Sigmoid colon (tissue), 7 donors: ENCODE results near the gene TMEM233. TPM values are rescaled to one million over a fixed set of nuclear protein-coding genes. Genes with fewer than 3 reads are reported as not detected.

Source experiments
- DNase-seq: peaks from one replicate; pipeline ENCODE4 v3.0.0-alpha.2; 2019
- H3K27ac ChIP-seq, 4 donors: fragments of 200-600 bp; sonication (generic); one replicate each; pipeline ENCODE4 v1.5.1; 2016 to 2019; ENCODE audit warnings: mild to moderate bottlenecking in 1 of 4
- H3K27me3 ChIP-seq, 3 donors: fragments of 200-600 bp; sonication (generic); one replicate each; pipeline ENCODE4 v1.5.1; 2019; ENCODE audit warnings: mild to moderate bottlenecking in 1 of 3
- H3K36me3 ChIP-seq, 4 donors: fragments of 200-600 bp; sonication (generic); one replicate each; pipeline ENCODE4 v1.5.1; 2016 to 2019
- H3K4me1 ChIP-seq, 4 donors: fragments of 200-600 bp; sonication (generic); one replicate each; pipeline ENCODE4 v1.5.1; 2017 to 2019
- H3K4me3 ChIP-seq, 4 donors: fragments of 200-600 bp; sonication (generic); one replicate each; pipeline ENCODE4 v1.5.1; 2017 to 2019; ENCODE audit warnings: mild to moderate bottlenecking in 2 of 4, moderate library complexity in 1 of 4
- H3K9me3 ChIP-seq, 4 donors: fragments of 200-600 bp in 3 of 4; sonication (generic) in 3 of 4; one replicate each; pipeline versions ENCODE4 v1.5.1 to v1.6.1; 2013 to 2019
- EP300 ChIP-seq, 4 donors: sonication (generic); formaldehyde crosslinking; IDR thresholded peaks; one replicate each; pipeline ENCODE4 v1.6.1; 2017; ENCODE audit warnings: antibody characterized with exemption in 4 of 4
- POLR2A ChIP-seq, 2 donors: fragments of 450-650 bp; IDR thresholded peaks; one replicate each; pipeline ENCODE4 v1.6.1; 2016; ENCODE audit warnings: antibody characterized with exemption in 2 of 2, mild to moderate bottlenecking in 2 of 2, moderate library complexity in 2 of 2
- POLR2AphosphoS5 ChIP-seq, 4 donors: sonication (generic); formaldehyde crosslinking; IDR thresholded peaks; one replicate each; pipeline ENCODE4 v1.6.1; 2017; ENCODE audit warnings: antibody characterized with exemption in 4 of 4
- WGBS, 2 donors: extraction: QIAGEN DNeasy Blood & Tissue Kit; methylation state at CpG; one replicate each; pipeline ENCODE4 v1.1.7; 2013; 5-methylcytosine and 5-hydroxymethylcytosine counted together
- intact Hi-C: fragments of 100-400 bp; cut with DNase I; formaldehyde crosslinking; loops from one replicate; pipeline ENCODE4 v1.15.1; 2023
- polyA plus RNA-seq, 3 donors: library from polyadenylated mRNA; stranded (reverse); fragments of 200-250 nt; gene quantifications; one replicate each; pipeline ENCODE4 v1.2.3, GENCODE V29; 2013
- total RNA-seq, 4 donors: library from RNA; depleted of rRNA; stranded (reverse); fragments of >200 nt; gene quantifications; one replicate each; pipeline ENCODE4 v1.1.0, GENCODE V29; 2016
- TF ChIP-seq, protein P1 (sequence below), 4 experiments: fragments of 450-650 bp in 3 of 4; fragments of 200-600 bp in 1 of 4; IDR thresholded peaks; one replicate each; pipeline ENCODE4 v1.5.1; 2016 to 2019; ENCODE audit warnings: antibody characterized with exemption in 4 of 4, mild to moderate bottlenecking in 3 of 4, moderate library complexity in 2 of 4
- donor health status: healthy with polysubstance abuse.
- donor health status: Bipolar disorder and iron deficiency.
- donor health status: healthy.

The TMEM233 gene
- total and polyA plus RNA-seq, 7 donors, result 0.10 TPM; not detected in 6

DNA sequence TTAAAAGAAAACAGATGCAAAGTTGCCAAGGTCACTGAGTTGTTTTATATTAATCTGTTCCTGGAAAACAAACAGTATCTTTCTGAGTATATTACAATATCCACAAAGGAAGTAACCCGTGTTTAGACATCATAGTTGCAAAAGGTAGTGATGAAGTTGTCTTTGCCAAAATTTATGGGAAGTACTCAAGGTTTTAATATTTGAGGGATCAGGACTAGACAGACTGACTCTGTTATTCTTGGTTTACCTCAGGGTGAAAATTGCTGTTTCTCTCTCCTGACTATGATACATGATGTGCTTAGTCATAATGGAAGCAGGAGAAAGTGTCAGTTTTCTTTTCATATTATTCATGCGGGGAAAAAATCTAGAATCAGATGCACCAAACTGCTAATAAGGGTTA lies 28.3 kb downstream of the TMEM233 start:
- Histone ChIP-seq H3K36me3 (no peaks in the 10 kb centered on the region), H3K9me3 (no peaks in the 10 kb centered on the region), H3K27me3 (peaks cover 0 to 8% (median 0%) of the 10 kb centered on the region in 3 donors), H3K4me3 (no peak overlapping the region), H3K4me1 (no peaks in the 10 kb centered on the region), H3K27ac (no peak overlapping the region)
- no peak for DNase-seq
- intact Hi-C loops, result no loop called here
- TF ChIP-seq EP300 (IDR thresholded peaks at IDR 0.05) (no peak), POLR2A (IDR thresholded peaks at IDR 0.05) (no peak), POLR2AphosphoS5 (IDR thresholded peaks at IDR 0.05) (no peak)
- TF ChIP-seq, protein P1, sequence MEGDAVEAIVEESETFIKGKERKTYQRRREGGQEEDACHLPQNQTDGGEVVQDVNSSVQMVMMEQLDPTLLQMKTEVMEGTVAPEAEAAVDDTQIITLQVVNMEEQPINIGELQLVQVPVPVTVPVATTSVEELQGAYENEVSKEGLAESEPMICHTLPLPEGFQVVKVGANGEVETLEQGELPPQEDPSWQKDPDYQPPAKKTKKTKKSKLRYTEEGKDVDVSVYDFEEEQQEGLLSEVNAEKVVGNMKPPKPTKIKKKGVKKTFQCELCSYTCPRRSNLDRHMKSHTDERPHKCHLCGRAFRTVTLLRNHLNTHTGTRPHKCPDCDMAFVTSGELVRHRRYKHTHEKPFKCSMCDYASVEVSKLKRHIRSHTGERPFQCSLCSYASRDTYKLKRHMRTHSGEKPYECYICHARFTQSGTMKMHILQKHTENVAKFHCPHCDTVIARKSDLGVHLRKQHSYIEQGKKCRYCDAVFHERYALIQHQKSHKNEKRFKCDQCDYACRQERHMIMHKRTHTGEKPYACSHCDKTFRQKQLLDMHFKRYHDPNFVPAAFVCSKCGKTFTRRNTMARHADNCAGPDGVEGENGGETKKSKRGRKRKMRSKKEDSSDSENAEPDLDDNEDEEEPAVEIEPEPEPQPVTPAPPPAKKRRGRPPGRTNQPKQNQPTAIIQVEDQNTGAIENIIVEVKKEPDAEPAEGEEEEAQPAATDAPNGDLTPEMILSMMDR (IDR thresholded peaks at IDR 0.05), result no peak
- WGBS, 2 donors, result 28 to 42% methylated on average over 2 of the region's 2 CpGs

- no peak for DNase-seq
- intact Hi-C loops, result no loop called here
- WGBS, 2 donors, result 75 to 77% methylated on average over 4 of the region's 4 CpGs
Measured at GRCh38 chr12:119624966-119625365, 31.4 kb downstream of the TMEM233 start.

GRCh38 chr12:119627019-119627643 lies 33.6 kb downstream of the TMEM233 start:
- Histone ChIP-seq H3K27ac (no peak overlapping the region), H3K27me3 (no peaks in the 10 kb centered on the region), H3K9me3 (no peaks in the 10 kb centered on the region), H3K36me3 (no peaks in the 10 kb centered on the region), H3K4me1 (no peaks in the 10 kb centered on the region), H3K4me3 (no peak overlapping the region)
- WGBS, 2 donors, result 68 to 73% methylated on average over 6 of the region's 6 CpGs
- intact Hi-C loops, result no loop called here
- no peak for TF ChIP-seq POLR2A (IDR thresholded peaks at IDR 0.05)
- TF ChIP-seq, protein P1 (IDR thresholded peaks at IDR 0.05), result no peak
- no peak for TF ChIP-seq POLR2AphosphoS5 (IDR thresholded peaks at IDR 0.05)
- no peak for TF ChIP-seq EP300 (IDR thresholded peaks at IDR 0.05)
- no peak for DNase-seq

More at GRCh38 chr12:119624966-119625365, 31.4 kb downstream of the TMEM233 start:
- Histone ChIP-seq H3K27ac (no peak overlapping the region), H3K4me1 (no peaks in the 10 kb centered on the region), H3K4me3 (no peak overlapping the region), H3K9me3 (no peaks in the 10 kb centered on the region), H3K27me3 (no peaks in the 10 kb centered on the region), H3K36me3 (no peaks in the 10 kb centered on the region)
- TF ChIP-seq POLR2A (IDR thresholded peaks at IDR 0.05) (no peak), POLR2AphosphoS5 (IDR thresholded peaks at IDR 0.05) (no peak), EP300 (IDR thresholded peaks at IDR 0.05) (no peak)
- TF ChIP-seq, protein P1 (IDR thresholded peaks at IDR 0.05), result no peak

DNA sequence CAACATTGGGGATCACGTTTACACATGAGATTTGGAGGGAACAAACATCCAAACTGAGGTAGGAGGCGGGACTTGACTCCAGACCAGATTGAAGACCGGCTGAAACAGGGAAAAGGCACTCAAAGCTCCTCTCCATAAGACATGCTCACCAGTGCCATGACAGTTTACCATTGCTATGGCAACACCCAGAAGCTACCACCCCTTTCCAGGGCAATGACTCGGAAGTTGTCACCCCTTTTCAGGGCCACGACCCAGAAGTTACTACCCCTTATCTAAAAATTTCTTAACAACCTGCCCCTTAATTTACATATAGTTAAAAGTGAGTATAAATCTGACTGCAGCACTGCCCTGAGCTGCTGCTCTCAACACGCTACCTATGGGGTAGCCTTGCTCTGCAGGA lies 34.1 kb downstream of the TMEM233 start:
- 65 to 78% methylated on average over 6 of the region's 6 CpGs for WGBS, 2 donors
- TF ChIP-seq POLR2A (IDR thresholded peaks at IDR 0.05) (no peak), POLR2AphosphoS5 (IDR thresholded peaks at IDR 0.05) (no peak), EP300 (IDR thresholded peaks at IDR 0.05) (no peak)
- H3K4me3 ChIP-seq, result no peak overlapping the region
- H3K36me3 ChIP-seq, result no peaks in the 10 kb centered on the region
- intact Hi-C loops, result no loop called here
- no peak overlapping the region for H3K27ac ChIP-seq
- H3K4me1 ChIP-seq, result no peaks in the 10 kb centered on the region
- no peak for DNase-seq
- H3K9me3 ChIP-seq, result no peaks in the 10 kb centered on the region
- H3K27me3 ChIP-seq, result no peaks in the 10 kb centered on the region

DNA sequence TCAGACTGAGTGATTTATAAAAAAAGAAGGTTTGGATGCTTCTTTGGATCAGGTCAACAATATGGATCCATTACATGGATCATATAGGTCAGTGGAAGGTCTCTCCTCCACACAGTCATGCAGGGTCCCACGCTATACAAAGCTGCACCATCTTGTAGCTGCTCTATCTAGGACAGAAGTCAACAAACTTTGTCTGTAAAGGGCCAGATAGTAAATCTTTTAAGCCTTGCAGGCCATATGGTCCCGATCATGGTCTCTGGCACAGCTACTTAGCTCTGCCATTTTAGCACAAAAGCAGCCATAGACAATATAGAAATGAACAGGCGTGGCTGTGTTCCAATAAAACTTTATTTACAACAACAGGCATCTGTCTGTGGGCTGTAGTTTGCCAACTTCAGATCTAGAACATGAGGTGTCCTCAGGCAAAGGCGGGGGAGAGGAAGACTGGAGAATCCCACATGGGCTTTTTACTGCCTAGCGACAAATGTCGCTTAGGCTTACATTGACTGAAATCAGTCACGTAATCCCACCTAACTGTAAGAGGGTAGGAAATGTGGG lies 36.7 kb downstream of the TMEM233 start:
- WGBS, 2 donors, result 90 to 91% methylated on average over 7 of the region's 7 CpGs
- no peaks in the 10 kb centered on the region for H3K36me3 ChIP-seq
- H3K4me1 ChIP-seq, result no peaks in the 10 kb centered on the region
- no peak overlapping the region for H3K4me3 ChIP-seq
- no peak overlapping the region for H3K27ac ChIP-seq
- no peak for TF ChIP-seq POLR2AphosphoS5 (IDR thresholded peaks at IDR 0.05)
- TF ChIP-seq EP300 (IDR thresholded peaks at IDR 0.05), result no peak
- TF ChIP-seq POLR2A (IDR thresholded peaks at IDR 0.05), result no peak
- TF ChIP-seq, protein P1 (IDR thresholded peaks at IDR 0.05), result no peak
- DNase-seq, result no peak
- intact Hi-C loops, result no loop called here
- H3K9me3 ChIP-seq, result no peaks in the 10 kb centered on the region
- H3K27me3 ChIP-seq, result no peaks in the 10 kb centered on the region
